ENCODE results near the gene NUP50. TPM values are rescaled to one million over a fixed set of nuclear protein-coding genes. Genes with fewer than 3 reads are reported as not detected.

NUP50 gene
- total RNA-seq, 2 donors from 2014 or later = 14.3 to 20.8 TPM

- Histone ChIP-seq H3K4me1 (peaks cover 0 to 19% of the 10 kb centered on the region in 2 donors), H3K27ac (no peak overlapping the region)
- DNase-seq (ENCODE audit: low spot score) = no peak
Measured at GRCh38 chr22:45229181-45229580, 65.5 kb downstream of the NUP50 start.

GRCh38 chr22:45230026-45230721, 66.4 kb downstream of the NUP50 start:
- Histone ChIP-seq H3K27me3 (no peaks in the 10 kb centered on the region), H3K9me3 (no peaks in the 10 kb centered on the region), H3K36me3 (no peaks in the 10 kb centered on the region), H3K27ac (no peak overlapping the region), H3K4me1 (peaks cover 0 to 19% of the 10 kb centered on the region in 2 donors), H3K4me3 (no peak overlapping the region)
- DNase-seq (ENCODE audit: low spot score) = no peak
- no peak for TF ChIP-seq CTCF (IDR thresholded peaks at IDR 0.05)

More at GRCh38 chr22:45229181-45229580, 65.5 kb downstream of the NUP50 start:
- TF ChIP-seq CTCF (IDR thresholded peaks at IDR 0.05) = no peak
- Histone ChIP-seq H3K36me3 (no peaks in the 10 kb centered on the region), H3K27me3 (no peaks in the 10 kb centered on the region), H3K9me3 (no peaks in the 10 kb centered on the region), H3K4me3 (no peak overlapping the region)

GRCh38 chr22:45231293-45231692, 67.6 kb downstream of the NUP50 start:
- no peaks in the 10 kb centered on the region for H3K27me3 ChIP-seq
- no peak for TF ChIP-seq CTCF (IDR thresholded peaks at IDR 0.05)
- H3K36me3 ChIP-seq = no peaks in the 10 kb centered on the region
- no peaks in the 10 kb centered on the region for H3K9me3 ChIP-seq
- peaks cover 0 to 22% of the 10 kb centered on the region in 2 donors for H3K4me1 ChIP-seq
- no peak for DNase-seq (ENCODE audit: low spot score)
- H3K4me3 ChIP-seq = no peak overlapping the region
- H3K27ac ChIP-seq = no peak overlapping the region

GRCh38 chr22:45233386-45233785, 69.7 kb downstream of the NUP50 start:
- Histone ChIP-seq H3K4me3 (no peak overlapping the region), H3K36me3 (no peaks in the 10 kb centered on the region), H3K9me3 (no peaks in the 10 kb centered on the region), H3K27me3 (no peaks in the 10 kb centered on the region), H3K27ac (no peak overlapping the region), H3K4me1 (peaks cover 0 to 6% of the 10 kb centered on the region in 2 donors)
- no peak for TF ChIP-seq CTCF (IDR thresholded peaks at IDR 0.05)
- no peak for DNase-seq (ENCODE audit: low spot score)

- no peak overlapping the region for H3K27ac ChIP-seq
- no peak for TF ChIP-seq CTCF (IDR thresholded peaks at IDR 0.05)
- DNase-seq (ENCODE audit: low spot score) = no peak
Measured at GRCh38 chr22:45233827-45234226, 70.1 kb downstream of the NUP50 start.

More at GRCh38 chr22:45233827-45234226, 70.1 kb downstream of the NUP50 start:
- H3K36me3 ChIP-seq = no peaks in the 10 kb centered on the region
- H3K4me3 ChIP-seq = no peak overlapping the region
- H3K4me1 ChIP-seq = peaks cover 0 to 7% of the 10 kb centered on the region in 2 donors
- no peaks in the 10 kb centered on the region for H3K27me3 ChIP-seq
- no peaks in the 10 kb centered on the region for H3K9me3 ChIP-seq

Measured in right atrium auricular region (tissue), 2 donors.